ENCODE results near the gene ARHGAP44. TPM values are rescaled to one million over a fixed set of nuclear protein-coding genes. Genes with fewer than 3 reads are reported as not detected.

ARHGAP44 gene
- total RNA-seq, 1 donor from 2014 or later = 8.7 TPM

- Histone ChIP-seq H3K36me3 (no peaks in the 10 kb centered on the region), H3K4me3 (no peak overlapping the region), H3K79me2 (ENCODE audit: low read depth) (no peaks in the 10 kb centered on the region), H3F3A (ENCODE audit: low read depth) (no peaks in the 10 kb centered on the region), H3K27me3 (no peaks in the 10 kb centered on the region), H3K4me1 (no peaks in the 10 kb centered on the region), H2AFZ (replicated peaks) (no peak overlapping the region), H3K27ac (no peak overlapping the region), H4K20me1 (ENCODE audit: low read depth) (no peaks in the 10 kb centered on the region), H3K9me3 (ENCODE audit: low read depth) (no peaks in the 10 kb centered on the region), H3K9ac (no peak overlapping the region), H3K4me2 (no peak overlapping the region)
- Mint-ChIP-seq H3K36me3 (no peaks in the 10 kb centered on the region), H3K27ac (no peak overlapping the region), H3K9me3 (peaks cover 22% of the 10 kb centered on the region), H3K27me3 (ENCODE audit: insufficient read depth, low read depth) (peaks cover 3% of the 10 kb centered on the region), H3K4me3 (no peak overlapping the region), H3K4me1 (peaks cover 2% of the 10 kb centered on the region)
- TF ChIP-seq EZH2 (IDR thresholded peaks at IDR 0.05) = no peak
- DNase-seq (ENCODE audit: low spot score) = no peak
Observed at GRCh38 chr17:13038931-13039665, 249.8 kb downstream of the ARHGAP44 start.

MicroRNAs within 50 kb of the gene (microRNA counts, 767-probe panel; counts per million panel counts)
- 460 counts per million, percentile 90 among the panel's probes with 10 or more counts for microRNA hsa-miR-1269b

Small RNA genes lying within 50 kb of the gene (microRNA-seq; reads per million reads assigned to microRNA genes)
- gene MIR1269B = not detected

Small RNA genes lying within 50 kb of the gene (small RNA-seq; reads per million reads assigned to genes)
- gene MIR1269B = not detected

Other genes starting within 250 kb of the ARHGAP44 start
- 0.03 and 0.04 TPM in 2 replicates for gene MYOCD, start 123.6 kb upstream of the ARHGAP44 start, total RNA-seq (ENCODE audit: low replicate concordance)
- 70.5 and 82.3 TPM in 2 replicates for gene ELAC2, start 228.5 kb downstream of the ARHGAP44 start, total RNA-seq (ENCODE audit: low replicate concordance)